Fibroblast of the aortic adventitia (primary cell): ENCODE results near the gene SWAP70. TPM values are rescaled to one million over a fixed set of nuclear protein-coding genes. Genes with fewer than 3 reads are reported as not detected.
A peak's percentile ranks its signal among the peaks of the same experiment; 100 is the strongest.

Source experiments
- DNase-seq: peaks from one replicate; pipeline ENCODE4 v3.0.0-alpha.2; 2010; ENCODE audit warnings: low read depth
- H3K4me3 ChIP-seq: 2 replicates; pipeline ENCODE4 v1.5.1; 2011; ENCODE audit warnings: low read depth, mild to moderate bottlenecking, control low read depth, low read length, moderate library complexity
- CTCF ChIP-seq: IDR thresholded peaks from 2 replicates; pipeline ENCODE4 v1.5.1; 2011; ENCODE audit warnings: mild to moderate bottlenecking, low read length, control low read depth, inconsistent platforms; ENCODE audit not compliant: insufficient read depth
- total RNA-seq: library from RNA; depleted of rRNA; stranded (reverse); fragments of >200 nt; gene quantifications from 2 replicates; pipeline ENCODE4 v1.2.3, GENCODE V29; 2012; ENCODE audit warnings: low replicate concordance

The SWAP70 gene
- total RNA-seq, 1 donor, result 44.4 TPM

- no peak for TF ChIP-seq CTCF
- DNase-seq, result peak; percentile 68
- H3K4me3 ChIP-seq, result no peak overlapping the region
These were observed 91.8 kb downstream of the SWAP70 start for GRCh38 chr11:9755561-9756185.

- no peak for DNase-seq
- no peak overlapping the region for H3K4me3 ChIP-seq
- TF ChIP-seq CTCF, result no peak
These were observed 92.6 kb downstream of the SWAP70 start for GRCh38 chr11:9756461-9756860.

- no peak for DNase-seq
- no peak for TF ChIP-seq CTCF
- H3K4me3 ChIP-seq, result no peak overlapping the region
These were observed 93.0 kb downstream of the SWAP70 start for GRCh38 chr11:9756878-9757277.

- peak; percentile 50 for TF ChIP-seq CTCF
- peak overlapping the region; percentile 61 for H3K4me3 ChIP-seq
- peak; percentile 67 for DNase-seq
These were observed 94.1 kb downstream of the SWAP70 start for GRCh38 chr11:9757809-9758636.

GRCh38 chr11:9758637-9759518 lies 95.0 kb downstream of the SWAP70 start:
- DNase-seq, result peak; percentile 55
- TF ChIP-seq CTCF, result peak; percentile 34
- peak overlapping the region; percentile 61 for H3K4me3 ChIP-seq

- DNase-seq, result peak; percentile 95
- H3K4me3 ChIP-seq, result peak overlapping the region; percentile 22
- no peak for TF ChIP-seq CTCF
These were observed 95.8 kb downstream of the SWAP70 start for GRCh38 chr11:9759519-9760192.
